Natural killer cell (primary cell): ENCODE results near the gene SLC25A13. TPM values are rescaled to one million over a fixed set of nuclear protein-coding genes. Genes with fewer than 3 reads are reported as not detected.

Experiments
- ATAC-seq, 3 donors: fragments of 150-1000 bp in 2 of 3; fragments of 200-7000 bp in 1 of 3; cut with Tn5 transposase; 1 replicate in 1 of 3; 2 replicates in 2 of 3; pipeline ENCODE4 v1.10.0; 2021; ENCODE audit warnings: mild to moderate bottlenecking in 2 of 3, moderate library complexity in 2 of 3
- DNase-seq, 2 donors: peaks; one replicate each; pipeline versions ENCODE4 v3.0.0 to v3.0.0-alpha.2; 2013 to 2021; ENCODE audit warnings: mixed read lengths in 1 of 2
- H3K27ac ChIP-seq: one replicate; pipeline ENCODE4 v1.5.1; 2013; ENCODE audit warnings: mild to moderate bottlenecking, low read length
- H3K27me3 ChIP-seq: one replicate; pipeline ENCODE4 v1.6.1; 2013; ENCODE audit warnings: low read length; ENCODE audit not compliant: control insufficient read depth, insufficient read depth
- H3K36me3 ChIP-seq: one replicate; pipeline ENCODE4 v1.6.1; 2013; ENCODE audit warnings: low read length; ENCODE audit not compliant: control insufficient read depth, insufficient read depth
- H3K4me1 ChIP-seq: one replicate; pipeline ENCODE4 v1.6.1; 2013; ENCODE audit warnings: low read length; ENCODE audit not compliant: control insufficient read depth, insufficient read depth
- H3K4me3 ChIP-seq: one replicate; pipeline ENCODE4 v1.5.1; 2013; ENCODE audit warnings: low read length
- H3K9me3 ChIP-seq: one replicate; pipeline ENCODE4 v1.6.1; 2013; ENCODE audit warnings: low read length; ENCODE audit not compliant: control insufficient read depth, insufficient read depth
- H3K27ac Mint-ChIP-seq, 2 donors: one replicate each; pipeline ENCODE4 v1.8.0; 2022; ENCODE audit warnings: mild to moderate bottlenecking in 2 of 2, mixed read lengths in 2 of 2, moderate library complexity in 1 of 2
- H3K27me3 Mint-ChIP-seq, 2 donors: one replicate each; pipeline ENCODE4 v1.8.0; 2022; ENCODE audit warnings: low read depth in 2 of 2, mixed read lengths in 2 of 2
- H3K36me3 Mint-ChIP-seq: one replicate; pipeline ENCODE4 v1.8.0; 2022; ENCODE audit warnings: mixed read lengths
- H3K4me1 Mint-ChIP-seq, 2 donors: one replicate each; pipeline ENCODE4 v1.8.0; 2022; ENCODE audit warnings: mixed read lengths in 2 of 2
- H3K4me3 Mint-ChIP-seq: one replicate; pipeline ENCODE4 v1.8.0; 2022; ENCODE audit warnings: mild to moderate bottlenecking, moderate library complexity, mixed read lengths
- H3K9me3 Mint-ChIP-seq, 2 donors: one replicate each; pipeline ENCODE4 v1.8.0; 2022; ENCODE audit warnings: mixed read lengths in 2 of 2
- WGBS: methylation state at CpG from one replicate; pipeline ENCODE4 v1.1.7; 2013; ENCODE audit warnings: missing lambda C conversion rate; ENCODE audit not compliant: insufficient coverage; 5-methylcytosine and 5-hydroxymethylcytosine counted together
- intact Hi-C: fragments of 100-400 bp; cut with micrococcal nuclease; formaldehyde crosslinking; loops from one replicate; pipeline ENCODE4 v1.14.2; 2022
- total RNA-seq, 4 donors: library from RNA; stranded (reverse); fragments of 120-200 nt in 1 of 4; gene quantifications; one replicate each; pipeline versions ENCODE4 v1.2.3 to v1.2.4, GENCODE V29; 2013 to 2022
- TF ChIP-seq, protein P1 (sequence below): fragments of 200-600 bp; IDR thresholded peaks from one replicate; pipeline ENCODE4 v1.8.0; 2022; ENCODE audit warnings: antibody characterized with exemption

SLC25A13 gene
- total RNA-seq, 3 donors from 2014 or later (not counting 1 experiment from before 2014, with no cell fraction given): 16.9 to 20.8 (median 20.5) TPM

DNA sequence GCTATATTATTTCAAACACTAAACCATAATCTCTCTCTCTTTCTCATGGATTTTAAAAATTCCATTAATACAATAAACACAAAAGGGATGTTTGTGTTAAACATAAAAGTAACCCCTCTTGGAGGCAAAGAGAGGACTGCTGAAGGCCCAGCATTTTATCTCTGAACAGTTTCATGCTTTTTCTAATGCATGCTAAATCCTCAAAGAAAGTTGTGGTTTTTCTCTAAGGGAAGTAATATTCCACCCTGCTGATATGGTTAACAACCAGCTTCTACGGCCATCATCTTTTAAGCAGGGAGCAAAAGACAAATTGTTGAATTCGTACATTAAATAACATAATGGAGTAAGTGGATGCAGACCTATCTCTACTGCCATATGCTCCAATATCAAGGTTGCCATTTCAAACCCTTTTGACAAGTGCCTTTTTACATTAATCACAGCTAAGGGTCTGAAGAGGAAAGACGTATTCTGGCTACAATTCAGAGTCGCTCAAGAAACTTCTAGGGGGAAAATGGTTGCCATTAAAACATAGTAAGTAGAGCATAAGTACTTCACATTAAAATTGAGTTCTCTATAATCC lies 103.1 kb downstream of the SLC25A13 start:
- Histone ChIP-seq H3K4me3 (no peak overlapping the region), H3K36me3 (no peaks in the 10 kb centered on the region), H3K9me3 (no peaks in the 10 kb centered on the region), H3K27ac (no peak overlapping the region), H3K27me3 (no peaks in the 10 kb centered on the region), H3K4me1 (no peaks in the 10 kb centered on the region)
- 100% methylated on average over 1 of the region's 4 CpGs for WGBS
- Mint-ChIP-seq H3K27me3 (no peaks in the 10 kb centered on the region), H3K4me1 (peaks cover 0 to 6% of the 10 kb centered on the region in 2 donors), H3K4me3 (no peak overlapping the region), H3K9me3 (peaks cover 0 to 3% of the 10 kb centered on the region in 2 donors), H3K27ac (no peak overlapping the region), H3K36me3 (no peaks in the 10 kb centered on the region)
- intact Hi-C loops: no loop called here
- TF ChIP-seq, protein P1, sequence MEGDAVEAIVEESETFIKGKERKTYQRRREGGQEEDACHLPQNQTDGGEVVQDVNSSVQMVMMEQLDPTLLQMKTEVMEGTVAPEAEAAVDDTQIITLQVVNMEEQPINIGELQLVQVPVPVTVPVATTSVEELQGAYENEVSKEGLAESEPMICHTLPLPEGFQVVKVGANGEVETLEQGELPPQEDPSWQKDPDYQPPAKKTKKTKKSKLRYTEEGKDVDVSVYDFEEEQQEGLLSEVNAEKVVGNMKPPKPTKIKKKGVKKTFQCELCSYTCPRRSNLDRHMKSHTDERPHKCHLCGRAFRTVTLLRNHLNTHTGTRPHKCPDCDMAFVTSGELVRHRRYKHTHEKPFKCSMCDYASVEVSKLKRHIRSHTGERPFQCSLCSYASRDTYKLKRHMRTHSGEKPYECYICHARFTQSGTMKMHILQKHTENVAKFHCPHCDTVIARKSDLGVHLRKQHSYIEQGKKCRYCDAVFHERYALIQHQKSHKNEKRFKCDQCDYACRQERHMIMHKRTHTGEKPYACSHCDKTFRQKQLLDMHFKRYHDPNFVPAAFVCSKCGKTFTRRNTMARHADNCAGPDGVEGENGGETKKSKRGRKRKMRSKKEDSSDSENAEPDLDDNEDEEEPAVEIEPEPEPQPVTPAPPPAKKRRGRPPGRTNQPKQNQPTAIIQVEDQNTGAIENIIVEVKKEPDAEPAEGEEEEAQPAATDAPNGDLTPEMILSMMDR: no peak
- no peak for DNase-seq
- ATAC-seq: no peak

DNA sequence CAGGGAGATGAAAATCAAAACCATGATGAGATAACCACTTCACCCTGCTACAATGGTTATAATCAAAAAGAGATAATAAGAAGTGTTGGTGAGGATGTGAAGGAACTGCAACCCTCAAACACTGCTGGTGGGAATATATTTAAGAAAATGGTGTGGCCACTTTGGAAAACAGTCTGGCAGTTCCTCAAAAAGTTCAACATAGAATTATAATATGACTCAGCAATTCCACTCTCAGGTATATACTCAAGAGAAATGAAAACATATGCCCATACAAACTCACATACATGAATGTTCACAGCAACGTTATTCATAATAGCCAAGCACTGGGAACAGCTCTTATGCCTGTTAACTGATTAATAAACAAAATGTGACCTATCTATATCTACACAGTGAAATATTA lies 104.8 kb downstream of the SLC25A13 start:
- no peaks in the 10 kb centered on the region for H3K4me1 ChIP-seq
- H3K4me1 Mint-ChIP-seq: peaks cover 0 to 6% of the 10 kb centered on the region in 2 donors
- no peaks in the 10 kb centered on the region for H3K36me3 ChIP-seq
- H3K27me3 Mint-ChIP-seq: no peaks in the 10 kb centered on the region
- no peak overlapping the region for H3K4me3 Mint-ChIP-seq
- ATAC-seq (no peak), DNase-seq (no peak)
- no peak overlapping the region for H3K27ac ChIP-seq
- TF ChIP-seq, protein P1: no peak
- H3K9me3 Mint-ChIP-seq: peaks cover 0 to 3% of the 10 kb centered on the region in 2 donors
- no peak overlapping the region for H3K27ac Mint-ChIP-seq
- no peak overlapping the region for H3K4me3 ChIP-seq
- intact Hi-C loops: no loop called here
- WGBS: 83% methylated on average over 1 of the region's 1 CpG
- H3K9me3 ChIP-seq: no peaks in the 10 kb centered on the region
- no peaks in the 10 kb centered on the region for H3K27me3 ChIP-seq
- H3K36me3 Mint-ChIP-seq: no peaks in the 10 kb centered on the region

DNA sequence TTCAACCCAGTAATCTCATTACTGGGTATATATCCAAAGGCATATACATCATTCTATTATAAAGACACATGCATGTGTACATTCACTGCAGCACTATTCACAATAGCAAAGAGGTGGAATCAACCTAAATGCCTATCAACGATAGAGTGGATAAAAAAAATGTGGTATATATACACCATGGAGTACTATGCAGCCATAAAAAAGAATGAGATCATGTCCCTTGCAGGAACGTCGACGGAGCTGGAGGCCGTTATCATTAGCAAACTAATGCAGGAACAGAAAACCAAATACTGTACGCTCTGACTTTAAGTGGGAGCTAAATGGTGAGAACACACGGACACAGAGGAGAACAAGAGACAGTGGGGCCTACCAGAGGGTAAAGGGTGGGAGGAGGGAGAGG lies 105.5 kb downstream of the SLC25A13 start:
- ATAC-seq (no peak), DNase-seq (no peak)
- H3K27me3 Mint-ChIP-seq: no peaks in the 10 kb centered on the region
- peaks cover 0 to 3% of the 10 kb centered on the region in 2 donors for H3K9me3 Mint-ChIP-seq
- H3K27ac Mint-ChIP-seq: no peak overlapping the region
- no peaks in the 10 kb centered on the region for H3K36me3 Mint-ChIP-seq
- no peaks in the 10 kb centered on the region for H3K36me3 ChIP-seq
- no peaks in the 10 kb centered on the region for H3K4me1 ChIP-seq
- no peak overlapping the region for H3K4me3 Mint-ChIP-seq
- H3K4me3 ChIP-seq: no peak overlapping the region
- intact Hi-C loops: no loop called here
- 98% methylated on average over 7 of the region's 7 CpGs for WGBS
- no peaks in the 10 kb centered on the region for H3K9me3 ChIP-seq
- TF ChIP-seq, protein P1: no peak
- H3K27me3 ChIP-seq: no peaks in the 10 kb centered on the region
- H3K27ac ChIP-seq: no peak overlapping the region
- peaks cover 0 to 6% of the 10 kb centered on the region in 2 donors for H3K4me1 Mint-ChIP-seq

DNA sequence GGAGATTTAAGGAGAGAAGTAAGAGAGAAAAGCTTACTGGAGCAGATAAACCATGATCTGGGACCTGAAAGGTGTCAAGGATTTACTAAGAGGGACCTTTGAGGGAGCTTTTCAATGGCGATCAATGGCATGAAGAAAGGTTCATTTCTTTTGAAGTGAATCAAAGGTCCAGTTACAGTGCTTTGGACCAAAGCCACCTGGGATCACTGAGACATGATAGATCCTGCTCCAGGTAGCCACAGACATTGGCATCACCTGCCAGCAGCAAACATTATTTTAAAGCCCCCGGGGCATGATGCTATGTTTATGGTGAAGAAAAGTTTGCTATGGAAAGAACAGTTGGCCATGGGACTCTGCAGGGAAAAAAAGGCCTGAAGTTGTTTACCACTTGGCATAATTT lies 109.4 kb downstream of the SLC25A13 start:
- no peak for DNase-seq
- intact Hi-C loops: no loop called here
- no peaks in the 10 kb centered on the region for H3K4me1 ChIP-seq
- peaks cover 0 to 3% of the 10 kb centered on the region in 2 donors for H3K9me3 Mint-ChIP-seq
- no peaks in the 10 kb centered on the region for H3K27me3 Mint-ChIP-seq
- no peak for ATAC-seq
- H3K27ac ChIP-seq: no peak overlapping the region
- TF ChIP-seq, protein P1: no peak
- H3K4me3 ChIP-seq: no peak overlapping the region
- 100% methylated on average over 2 of the region's 2 CpGs for whole genome bisulfite sequencing
- no peaks in the 10 kb centered on the region for H3K27me3 ChIP-seq
- H3K9me3 ChIP-seq: no peaks in the 10 kb centered on the region
- no peaks in the 10 kb centered on the region for H3K4me1 Mint-ChIP-seq
- H3K36me3 Mint-ChIP-seq: no peaks in the 10 kb centered on the region
- H3K27ac Mint-ChIP-seq: no peak overlapping the region
- H3K36me3 ChIP-seq: peaks cover 2% of the 10 kb centered on the region
- H3K4me3 Mint-ChIP-seq: no peak overlapping the region
